HG03457 (cell line): ENCODE results near the gene STXBP1.

Experiments used
- ATAC-seq: cut with Tn5 transposase; IDR thresholded peaks from one replicate; pipeline ENCODE4 v1.9.1; 2021; ENCODE audit warnings: moderate number of reproducible peaks; ENCODE audit not compliant: unreplicated experiment

Gene STXBP1

DNA sequence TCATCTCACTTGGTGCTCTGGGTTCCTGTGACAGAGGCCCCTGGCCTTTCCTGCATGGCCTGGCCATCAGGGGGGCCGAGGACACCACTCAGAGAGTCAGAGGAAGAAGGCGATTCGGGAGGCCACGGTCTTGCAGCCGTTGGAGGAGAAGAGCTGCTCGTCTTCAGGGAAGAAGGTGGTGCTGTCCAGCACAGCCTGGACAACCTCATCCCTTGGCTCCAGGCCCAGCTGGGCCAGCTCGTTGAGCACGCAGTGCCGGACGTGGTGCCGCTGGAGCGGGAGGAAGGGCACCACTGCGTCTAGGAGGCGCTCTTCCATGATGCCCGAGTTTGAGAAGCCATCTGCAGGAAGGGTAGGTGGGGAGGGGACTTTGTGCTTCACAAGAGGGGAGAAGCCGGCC lies 119.9 kb downstream of the STXBP1 start:
- ATAC-seq, result no peak

DNA sequence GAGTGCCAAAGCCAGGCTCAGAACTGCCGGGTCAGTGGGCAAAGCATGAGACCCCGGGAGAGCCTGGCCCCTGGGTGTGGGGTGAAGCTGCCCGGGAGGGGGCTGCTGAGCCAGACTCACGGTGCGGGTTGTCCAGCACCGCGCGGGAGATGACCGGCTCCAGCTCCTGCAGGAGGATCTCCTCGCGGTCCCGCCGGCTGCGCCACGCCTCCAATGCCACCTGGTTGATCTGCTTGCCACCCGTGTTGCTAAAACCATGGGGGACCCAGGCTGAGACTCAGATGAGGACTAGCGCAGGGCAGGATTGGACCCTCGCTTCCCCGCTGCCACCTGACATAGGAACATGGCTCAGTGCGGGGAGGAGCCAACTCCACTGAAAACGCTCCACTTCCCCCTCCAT lies 120.4 kb downstream of the STXBP1 start:
- ATAC-seq, result no peak

DNA sequence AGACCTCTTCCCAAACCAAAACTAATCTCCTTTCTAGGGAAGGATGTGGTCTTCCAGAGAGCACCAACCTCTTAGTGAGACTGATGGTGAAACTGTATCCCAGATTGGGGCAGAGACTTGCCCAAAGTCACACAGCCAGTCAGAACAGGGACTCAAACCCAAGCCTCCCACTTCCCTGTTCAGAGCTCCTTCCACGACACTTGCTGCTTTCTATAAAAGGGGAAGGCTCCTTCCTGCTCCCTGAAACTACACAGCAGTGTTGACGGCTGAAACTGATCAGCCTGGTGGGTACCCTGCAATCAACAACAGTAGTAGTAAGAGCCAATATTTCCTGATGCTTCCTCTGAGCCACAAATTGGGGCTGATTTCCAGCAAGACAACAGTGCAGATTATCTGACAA lies 121.5 kb downstream of the STXBP1 start:
- ATAC-seq, result no peak

DNA sequence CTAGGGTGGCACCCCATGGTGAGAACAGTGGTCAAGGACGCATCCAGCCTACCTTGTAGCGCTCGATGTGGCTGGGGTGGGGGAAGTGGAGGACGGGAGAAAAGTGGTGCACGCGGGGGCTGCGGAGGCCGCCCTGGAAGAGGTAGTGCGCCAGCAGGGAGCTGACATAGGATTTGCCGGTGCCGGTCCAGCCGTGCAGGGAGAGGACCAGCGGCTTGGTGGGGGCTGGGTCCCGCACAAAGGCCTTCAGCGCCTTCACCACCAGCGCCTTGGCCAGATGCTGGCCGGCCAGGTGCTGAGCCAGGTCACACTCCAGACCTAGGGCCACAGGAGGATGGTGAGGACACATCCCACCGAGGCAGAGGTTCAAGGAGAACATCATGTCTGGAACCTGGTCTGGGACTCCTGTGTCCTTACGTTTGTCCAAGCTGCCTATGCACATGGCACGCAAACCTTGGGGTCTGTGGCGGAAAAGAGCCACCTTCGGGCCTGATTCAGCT lies 122.2 kb downstream of the STXBP1 start:
- ATAC-seq, result no peak

GRCh38 chr9:127734747-127735529 lies 122.9 kb downstream of the STXBP1 start, which contains the start of gene TOR2A:
Gene TOR2A, minus strand, starts transcription at chr9:127735294. Its CDS starts 24 bp downstream, at chr9:127735270.
- ATAC-seq, result peak; percentile 74

DNA sequence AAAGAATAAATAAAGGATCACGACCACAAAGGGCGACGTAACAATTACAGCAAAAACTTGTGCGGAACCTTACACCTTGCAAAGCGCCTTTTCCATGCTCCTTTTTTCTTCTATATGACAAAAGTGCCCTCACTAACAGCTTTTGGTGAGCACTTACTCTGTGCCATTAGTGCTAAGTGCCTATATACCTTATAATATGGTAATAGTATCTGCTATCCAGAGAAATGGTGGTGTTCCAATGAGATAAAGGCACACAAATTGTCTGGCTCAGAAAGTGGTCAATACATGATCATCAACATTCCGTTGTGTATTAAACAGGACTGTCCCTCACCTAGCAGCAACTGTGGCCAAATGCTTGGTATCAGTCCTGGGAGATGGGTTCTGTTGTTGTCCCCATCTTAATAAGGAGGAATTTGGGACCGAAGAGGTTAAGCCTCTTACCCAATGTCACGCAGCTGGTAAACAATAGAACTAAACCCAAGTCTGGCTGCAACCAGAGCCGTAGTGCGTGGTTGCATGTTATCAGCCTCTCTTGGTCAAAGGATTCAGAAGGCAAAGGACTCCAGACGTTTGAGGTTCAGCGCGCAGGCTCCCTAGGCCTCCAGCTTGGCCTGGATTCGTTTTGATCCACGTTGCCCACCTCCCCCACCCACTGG lies 123.6 kb downstream of the STXBP1 start:
- ATAC-seq, result no peak

GRCh38 chr9:127738666-127739065 lies 126.6 kb downstream of the STXBP1 start:
- no peak for ATAC-seq

DNA sequence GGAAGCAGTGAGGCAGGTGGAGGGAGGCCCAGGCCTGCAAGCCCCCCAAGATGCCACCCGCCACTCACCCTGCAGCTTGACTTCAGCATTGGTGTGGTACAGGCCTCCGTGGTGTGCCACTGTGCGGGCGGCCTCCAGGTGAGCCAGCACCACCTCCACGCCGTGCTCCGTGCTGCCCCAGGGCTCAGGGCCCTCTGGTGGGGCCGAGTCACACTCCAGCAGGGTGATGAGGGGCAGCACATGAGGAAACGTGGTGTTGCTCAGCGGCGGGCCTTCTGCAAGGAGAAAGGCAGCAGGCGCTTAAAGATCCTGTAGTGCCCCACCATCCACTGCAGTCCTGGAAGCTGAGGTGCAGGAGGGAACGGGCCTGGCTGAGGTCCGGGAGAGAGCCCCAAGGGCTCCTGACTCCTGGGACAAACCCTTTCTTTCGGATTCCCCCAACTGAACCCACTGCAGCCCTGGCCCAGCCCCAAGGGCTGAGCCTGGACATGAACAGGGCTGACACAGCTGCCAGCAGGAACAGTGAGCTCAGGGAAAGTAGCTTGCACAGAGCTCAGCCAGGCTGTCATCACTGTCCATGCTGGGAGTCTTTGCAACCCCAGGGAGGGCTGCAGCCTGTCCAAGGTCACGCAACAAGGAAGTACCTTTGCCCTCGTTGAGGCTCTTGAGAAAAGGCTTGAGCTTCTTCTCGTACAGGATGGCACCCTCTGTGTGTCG lies 127.7 kb downstream of the STXBP1 start:
- ATAC-seq, result no peak

- no peak for ATAC-seq
Measured at GRCh38 chr9:127741831-127742434, 129.9 kb downstream of the STXBP1 start.
